ES-I3 (cell line): ENCODE results near the gene ZBTB4.

Experiments
- H3K36me3 ChIP-seq: 2 replicates; pipeline ENCODE4 v1.6.1; 2013; ENCODE audit warnings: mild to moderate bottlenecking, low read length, control low read depth, moderate library complexity; ENCODE audit not compliant: insufficient read depth
- H3K4me1 ChIP-seq: 2 replicates; pipeline ENCODE4 v1.6.1; 2013; ENCODE audit warnings: mild to moderate bottlenecking, control low read depth, low read length; ENCODE audit not compliant: insufficient read depth
- H3K9ac ChIP-seq: 2 replicates; pipeline ENCODE4 v1.6.1; 2013; ENCODE audit warnings: low read depth, mild to moderate bottlenecking, low read length, moderate library complexity
- H3K9me3 ChIP-seq: 2 replicates; pipeline ENCODE4 v1.6.1; 2013; ENCODE audit warnings: mild to moderate bottlenecking, low read length, moderate library complexity; ENCODE audit not compliant: control insufficient read depth, insufficient read depth

ZBTB4 gene

GRCh38 chr17:7445619-7445968 lies 33.8 kb downstream of the ZBTB4 start:
- H3K4me1 ChIP-seq: peaks cover 5% of the 10 kb centered on the region; the same call in 1 of the 2 replicates
- H3K36me3 ChIP-seq: no peaks in the 10 kb centered on the region
- H3K9ac ChIP-seq: peak overlapping the region; percentile 67
- no peaks in the 10 kb centered on the region for H3K9me3 ChIP-seq

GRCh38 chr17:7444682-7445618 lies 34.5 kb downstream of the ZBTB4 start, which contains the start of gene CHRNB1:
CHRNB1 (plus strand) TSS chr17:7445061; CDS start chr17:7445128, 67 bp downstream.
- no peaks in the 10 kb centered on the region for H3K36me3 ChIP-seq
- H3K9ac ChIP-seq: peak within 1 kb of the TSS; percentile 67
- H3K4me1 ChIP-seq: peaks cover 5% of the 10 kb centered on the region; the same call in 1 of the 2 replicates
- H3K9me3 ChIP-seq: no peaks in the 10 kb centered on the region

GRCh38 chr17:7443499-7444485 lies 35.6 kb downstream of the ZBTB4 start:
- Histone ChIP-seq H3K36me3 (no peaks in the 10 kb centered on the region), H3K9me3 (no peaks in the 10 kb centered on the region), H3K9ac (no peak overlapping the region), H3K4me1 (peaks cover 8% of the 10 kb centered on the region)

GRCh38 chr17:7442142-7442541 lies 37.3 kb downstream of the ZBTB4 start:
- Histone ChIP-seq H3K4me1 (peaks cover 9% of the 10 kb centered on the region), H3K9ac (no peak overlapping the region), H3K9me3 (no peaks in the 10 kb centered on the region), H3K36me3 (no peaks in the 10 kb centered on the region)

GRCh38 chr17:7441266-7441665 lies 38.2 kb downstream of the ZBTB4 start:
- Histone ChIP-seq H3K9ac (peak overlapping the region; percentile 64), H3K4me1 (peaks cover 9% of the 10 kb centered on the region), H3K9me3 (no peaks in the 10 kb centered on the region), H3K36me3 (no peaks in the 10 kb centered on the region)

GRCh38 chr17:7440834-7441195 lies 38.6 kb downstream of the ZBTB4 start:
- Histone ChIP-seq H3K36me3 (no peaks in the 10 kb centered on the region), H3K4me1 (peaks cover 9% of the 10 kb centered on the region), H3K9me3 (no peaks in the 10 kb centered on the region), H3K9ac (peak overlapping the region; percentile 64)

- Histone ChIP-seq H3K9me3 (no peaks in the 10 kb centered on the region), H3K9ac (peak overlapping the region; percentile 64), H3K4me1 (peaks cover 9% of the 10 kb centered on the region), H3K36me3 (no peaks in the 10 kb centered on the region)
Measured at GRCh38 chr17:7440113-7440833, 39.2 kb downstream of the ZBTB4 start.

GRCh38 chr17:7439462-7440112 lies 39.8 kb downstream of the ZBTB4 start, which contains the start of gene FGF11:
FGF11 (plus strand) TSS chr17:7439512; CDS start chr17:7439621, 109 bp downstream.
- Histone ChIP-seq H3K9ac (peak within 1 kb of the TSS; percentile 64), H3K4me1 (peaks cover 8% of the 10 kb centered on the region), H3K9me3 (no peaks in the 10 kb centered on the region), H3K36me3 (no peaks in the 10 kb centered on the region)

GRCh38 chr17:7438656-7439460 lies 40.6 kb downstream of the ZBTB4 start:
- H3K9me3 ChIP-seq: no peaks in the 10 kb centered on the region
- no peaks in the 10 kb centered on the region for H3K36me3 ChIP-seq
- H3K4me1 ChIP-seq: peaks cover 4% of the 10 kb centered on the region
- peak overlapping the region; percentile 64 for H3K9ac ChIP-seq

GRCh38 chr17:7437950-7438614 lies 41.3 kb downstream of the ZBTB4 start:
- Histone ChIP-seq H3K9me3 (no peaks in the 10 kb centered on the region), H3K4me1 (peaks cover 4% of the 10 kb centered on the region), H3K36me3 (no peaks in the 10 kb centered on the region), H3K9ac (peak overlapping the region; percentile 64)

- peak overlapping the region; percentile 64 for H3K9ac ChIP-seq
- H3K9me3 ChIP-seq: no peaks in the 10 kb centered on the region
- no peaks in the 10 kb centered on the region for H3K36me3 ChIP-seq
- peaks cover 4% of the 10 kb centered on the region for H3K4me1 ChIP-seq
Measured at GRCh38 chr17:7437369-7437863, 42.0 kb downstream of the ZBTB4 start.

GRCh38 chr17:7436556-7437368 lies 42.7 kb downstream of the ZBTB4 start:
- Histone ChIP-seq H3K9me3 (no peaks in the 10 kb centered on the region), H3K36me3 (no peaks in the 10 kb centered on the region), H3K4me1 (peaks cover 4% of the 10 kb centered on the region), H3K9ac (peak overlapping the region; percentile 64)
